NT2/D1 (cell line): Measurements from ENCODE around the gene ZFHX3.

Experiments
- SUZ12 ChIP-seq: IDR thresholded peaks from 2 replicates; pipeline ENCODE4 v1.6.1; 2011; ENCODE audit not compliant: insufficient read length, insufficient read depth; ENCODE audit errors: extremely low read depth
- YY1 ChIP-seq: IDR thresholded peaks from 2 replicates; pipeline ENCODE4 v1.6.1; 2011; ENCODE audit not compliant: insufficient read length, insufficient read depth

- TF ChIP-seq YY1, result no peak
- no peak for TF ChIP-seq SUZ12
Measured at GRCh38 chr16:72856797-72857196, 191.1 kb downstream of the ZFHX3 start.
